ENCODE data around the gene ADSS1.
A peak's percentile ranks its signal among the peaks of the same experiment; 100 is the strongest.
"Not testable (repeated sequence)": the region's sequence is repeated elsewhere in the genome, so short reads cannot be mapped to it uniquely, and the experiment has no call there.

ADSS1 gene

DNA sequence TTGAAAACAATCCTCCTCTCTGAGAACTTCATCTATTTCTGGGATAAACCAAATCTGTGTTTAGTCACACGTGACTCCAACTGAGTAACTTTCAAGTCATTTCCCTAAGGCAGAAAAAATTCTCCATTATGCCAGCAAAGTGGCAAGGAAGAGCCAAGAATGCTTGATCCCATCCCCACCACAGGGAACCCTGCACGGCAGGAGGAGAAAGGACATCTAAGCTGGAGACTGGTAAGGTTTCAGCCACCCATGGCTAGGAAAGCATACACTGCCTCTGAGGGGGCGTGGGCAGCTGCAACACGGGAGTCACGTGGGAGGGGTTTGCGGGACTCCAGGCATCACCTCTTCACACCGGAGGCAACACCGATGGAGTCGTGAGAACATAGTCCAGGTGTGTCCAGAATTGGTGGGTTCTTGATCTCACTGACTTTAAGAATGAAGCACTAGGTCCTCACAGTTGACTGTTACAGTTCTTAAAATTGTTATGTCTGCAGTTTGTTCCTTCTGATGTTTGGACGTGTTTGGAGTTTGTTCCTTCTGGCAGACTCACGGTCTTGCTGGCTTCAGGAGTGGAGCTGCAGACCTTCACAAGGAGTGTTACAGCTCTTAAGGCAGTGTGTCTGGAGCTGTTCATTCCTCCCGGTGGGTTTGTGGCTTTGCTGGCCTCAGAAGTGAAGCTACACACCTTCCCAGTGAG is 26.2 kb downstream of the ADSS1 start:
- no peak for DNase-seq (ENCODE audit: low read depth in 2 of 2)

DNA sequence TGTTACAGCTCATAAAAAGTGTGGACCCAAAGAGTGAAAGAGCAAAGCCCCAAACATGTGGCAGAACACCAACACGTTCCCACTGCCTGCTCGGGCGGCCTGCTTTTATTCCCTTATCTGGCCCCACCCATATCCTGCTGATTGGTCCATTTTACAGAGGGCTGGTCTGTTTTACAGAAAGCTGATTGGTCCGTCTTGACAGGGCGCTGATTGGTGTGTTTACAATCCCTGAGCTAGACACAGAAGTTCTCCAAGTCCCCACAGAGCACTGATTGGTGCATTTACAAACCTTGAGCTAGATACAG is 26.7 kb downstream of the ADSS1 start:
- not testable (repeated sequence) for DNase-seq (ENCODE audit: low read depth in 2 of 2)

DNA sequence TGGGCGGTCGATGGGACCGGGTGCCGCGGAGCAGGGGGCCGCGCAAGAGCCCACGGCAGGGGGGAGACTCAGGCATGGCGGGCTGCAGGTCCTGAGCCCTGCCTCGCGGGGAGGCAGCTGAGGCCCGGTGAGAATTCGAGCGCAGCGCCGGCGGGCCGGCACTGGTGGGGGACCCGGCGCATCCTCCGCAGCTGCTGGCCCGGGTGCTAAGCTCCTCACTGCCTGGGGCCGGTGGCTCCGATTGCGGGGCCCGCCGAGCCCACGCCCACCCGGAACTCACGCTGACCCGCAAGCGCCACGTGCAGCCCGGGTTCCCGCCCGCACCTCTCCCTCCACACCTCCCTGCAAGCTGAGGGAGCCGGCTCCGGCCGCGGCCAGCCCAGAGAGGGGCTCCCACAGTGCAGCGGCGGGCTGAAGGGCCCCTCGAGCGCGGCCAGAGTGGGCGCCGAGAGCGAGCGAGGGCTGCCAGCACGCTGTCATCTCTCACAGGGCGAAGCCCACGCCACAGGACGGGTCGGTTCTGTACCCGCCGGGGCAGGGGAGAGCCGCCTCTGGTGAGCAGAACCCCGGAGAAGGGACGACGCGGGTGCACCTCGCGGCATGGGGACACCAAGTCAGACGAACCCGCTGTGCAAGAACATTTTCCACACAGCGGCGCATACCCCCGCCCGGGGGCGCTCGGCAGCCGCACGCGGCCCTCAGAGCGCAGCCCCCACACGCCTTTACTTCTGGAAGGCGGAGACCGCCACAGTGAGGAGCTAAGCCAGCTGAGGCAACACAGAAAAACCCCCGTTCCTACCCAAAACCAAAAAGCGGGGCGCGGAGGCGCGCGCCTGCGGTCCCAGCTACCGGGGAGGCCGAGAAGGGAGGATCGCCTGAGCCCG is 27.8 kb downstream of the ADSS1 start:
- no peak for DNase-seq (ENCODE audit: low read depth in 2 of 2)

DNA sequence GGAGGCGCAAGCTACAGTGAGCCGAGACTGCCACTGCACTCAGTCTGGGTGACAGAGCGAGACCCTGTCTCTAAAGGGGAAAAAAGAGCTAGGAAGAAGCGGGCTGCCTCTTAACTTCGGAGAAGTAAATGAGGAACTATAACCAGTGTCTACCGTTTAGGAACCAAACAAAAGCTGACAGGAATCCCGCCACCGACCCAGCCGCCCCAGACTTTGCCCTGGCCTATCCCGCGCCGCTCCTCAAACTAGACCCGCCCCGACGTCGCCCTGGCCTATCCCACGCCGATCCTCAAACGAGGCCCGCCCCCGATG is 28.4 kb downstream of the ADSS1 start:
- no peak for DNase-seq (ENCODE audit: low read depth in 2 of 2)

DNA sequence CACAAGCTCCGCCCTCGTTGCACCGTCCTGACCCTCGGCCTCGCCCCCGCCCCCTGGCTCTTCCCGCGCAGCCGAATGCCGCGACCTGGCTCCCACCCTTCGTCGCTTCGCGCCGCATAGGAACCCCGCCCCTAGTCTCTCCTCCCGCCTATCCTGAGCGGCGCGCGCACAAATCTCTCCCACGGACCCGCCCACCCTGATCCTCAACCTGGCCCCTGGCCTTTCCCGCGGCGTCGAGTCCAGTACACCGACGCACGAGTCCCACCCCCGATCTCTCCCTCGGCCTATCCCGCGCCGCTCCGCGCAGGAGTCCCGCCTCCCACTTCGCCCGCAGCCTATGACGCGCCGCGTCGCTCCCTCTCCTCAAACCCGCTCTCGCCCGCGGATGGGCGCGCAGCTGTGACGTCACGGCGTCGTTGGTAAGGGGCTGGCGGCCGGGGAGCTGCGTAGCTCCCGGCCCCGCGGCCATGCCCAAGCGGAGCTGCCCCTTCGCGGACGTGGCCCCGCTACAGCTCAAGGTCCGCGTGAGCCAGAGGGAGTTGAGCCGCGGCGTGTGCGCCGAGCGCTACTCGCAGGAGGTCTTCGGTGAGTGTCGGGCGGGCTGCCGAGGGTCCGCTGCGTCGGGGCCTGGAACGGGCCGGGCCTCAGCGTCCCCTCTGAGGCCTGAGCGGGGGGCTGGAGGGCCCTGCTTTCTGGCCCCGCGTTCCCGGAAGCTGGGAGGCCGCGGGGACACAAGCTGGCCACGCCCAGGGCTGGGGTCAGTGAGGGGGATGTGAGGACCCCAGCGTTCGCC is 28.9 kb downstream of the ADSS1 start, which contains the start of gene SIVA1:
SIVA1 (plus strand) TSS at position 413 of the 793 bp plus-strand sequence; CDS start at position 468, 55 bp downstream.
- DNase-seq (ENCODE audit: low read depth in 2 of 2), result peak; percentile 98 to 99

DNA sequence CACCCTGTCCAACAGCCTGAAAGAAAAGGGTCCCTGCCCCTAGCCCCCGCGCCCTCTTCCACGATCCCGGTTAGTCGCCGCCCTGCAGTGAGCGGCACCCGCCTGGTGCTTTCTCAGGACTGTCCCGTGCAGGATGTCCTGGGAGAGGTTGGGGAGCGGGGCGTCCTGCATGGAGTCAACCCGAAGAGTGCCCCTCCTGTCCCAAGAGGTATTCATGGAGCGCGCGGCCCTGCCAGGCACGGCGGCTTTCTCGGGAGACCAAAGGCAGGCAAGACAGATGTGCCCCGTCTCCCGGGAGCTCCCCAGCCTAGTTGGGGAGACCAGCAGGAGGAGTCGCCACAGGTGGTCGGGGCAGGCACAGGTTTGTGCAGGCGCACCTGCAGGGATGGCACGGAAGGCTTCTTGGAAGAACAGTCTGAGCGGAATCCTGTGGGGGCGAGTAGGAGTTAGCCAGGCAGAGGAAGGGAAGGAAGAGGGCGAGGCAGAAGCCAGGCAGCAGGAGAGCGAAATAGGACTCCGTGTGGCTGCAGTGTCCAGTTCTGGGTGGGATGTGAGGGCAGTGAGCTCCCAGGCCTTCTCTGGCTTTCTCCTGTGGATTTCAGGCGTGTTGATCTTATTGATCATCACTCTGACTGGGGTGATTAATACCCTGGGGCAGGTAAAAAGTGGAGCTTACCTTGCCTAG is 29.6 kb downstream of the ADSS1 start:
- DNase-seq (ENCODE audit: low read depth in 2 of 2), result no peak

DNA sequence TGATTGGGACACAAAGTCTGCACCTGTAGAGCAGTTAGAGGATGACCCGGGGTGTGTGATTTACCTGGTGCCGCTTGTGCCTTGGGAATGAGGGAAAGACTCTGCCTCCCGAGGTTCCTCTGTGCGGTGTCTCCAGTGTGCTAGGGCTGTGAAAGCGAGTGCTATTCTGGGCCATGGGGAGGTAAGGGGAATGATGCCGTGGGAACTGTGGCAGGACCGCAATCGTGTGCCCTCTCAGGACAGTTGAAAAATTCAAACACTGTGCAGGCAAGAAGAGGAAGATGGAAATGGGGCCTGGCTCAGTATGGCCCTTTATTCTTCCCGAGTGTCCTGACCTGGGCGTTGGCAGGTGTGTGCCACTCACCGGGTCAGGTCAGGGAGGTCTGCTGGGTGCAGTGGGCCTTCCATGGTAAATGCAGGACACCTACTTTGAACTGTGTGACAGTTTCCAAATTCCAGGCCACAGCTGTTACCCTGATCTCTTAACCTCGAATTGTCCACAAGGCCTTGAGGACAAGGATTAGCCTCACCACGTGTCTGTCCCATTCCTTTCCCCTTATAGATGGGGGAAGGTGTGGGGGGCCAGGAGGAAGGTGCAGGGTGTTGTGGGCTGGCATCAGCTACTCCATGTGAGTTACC is 30.3 kb downstream of the ADSS1 start:
- no peak for DNase-seq (ENCODE audit: low read depth in 2 of 2)

DNA sequence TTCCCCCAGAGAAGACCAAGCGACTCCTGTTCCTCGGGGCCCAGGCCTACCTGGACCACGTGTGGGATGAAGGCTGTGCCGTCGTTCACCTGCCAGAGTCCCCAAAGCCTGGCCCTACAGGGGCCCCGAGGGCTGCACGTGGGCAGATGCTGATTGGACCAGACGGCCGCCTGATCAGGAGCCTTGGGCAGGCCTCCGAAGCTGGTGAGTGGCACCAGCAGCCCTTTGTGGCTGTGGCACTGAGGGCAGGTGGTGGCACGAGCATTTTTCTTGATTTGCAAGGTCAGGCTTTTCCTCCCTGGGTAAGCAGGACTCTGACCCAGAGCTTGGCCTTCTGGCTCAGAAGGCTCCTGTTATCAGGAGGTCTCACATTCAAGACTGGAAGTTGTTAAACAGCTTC is 31.6 kb downstream of the ADSS1 start:
- DNase-seq (ENCODE audit: low read depth in 2 of 2), result no peak

DNA sequence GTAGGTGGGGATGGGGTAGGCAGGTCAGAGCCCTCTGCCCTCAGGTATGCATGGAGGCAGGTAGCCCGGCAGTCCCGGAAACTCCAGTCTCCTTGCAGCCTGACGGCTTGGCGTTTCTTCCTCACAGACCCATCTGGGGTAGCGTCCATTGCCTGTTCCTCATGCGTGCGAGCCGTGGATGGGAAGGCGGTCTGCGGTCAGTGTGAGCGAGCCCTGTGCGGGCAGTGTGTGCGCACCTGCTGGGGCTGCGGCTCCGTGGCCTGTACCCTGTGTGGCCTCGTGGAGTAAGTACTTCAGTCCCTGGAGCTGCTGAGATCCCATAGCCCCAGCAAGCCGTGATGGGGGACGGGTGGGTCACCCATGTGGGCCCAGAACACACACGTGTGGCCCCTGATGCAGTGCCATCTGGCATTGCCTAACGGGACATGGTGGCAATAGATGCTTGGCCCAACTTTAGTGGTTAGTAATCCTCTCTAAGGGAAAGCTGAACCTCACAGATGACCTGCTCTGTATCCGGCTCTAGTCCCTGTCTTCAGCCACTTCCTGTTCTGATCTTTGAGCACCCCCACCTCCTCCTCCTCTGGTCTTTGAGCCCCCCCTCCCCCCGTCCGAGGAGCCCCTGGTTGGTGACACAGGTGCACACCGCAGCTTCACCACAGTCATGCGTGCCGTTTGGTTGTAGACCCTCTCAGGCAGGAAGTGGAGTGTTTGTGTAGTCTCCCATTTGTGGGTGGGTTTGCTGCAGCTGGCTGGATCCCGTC is 32.6 kb downstream of the ADSS1 start:
- DNase-seq (ENCODE audit: low read depth in 2 of 2), result no peak

DNA sequence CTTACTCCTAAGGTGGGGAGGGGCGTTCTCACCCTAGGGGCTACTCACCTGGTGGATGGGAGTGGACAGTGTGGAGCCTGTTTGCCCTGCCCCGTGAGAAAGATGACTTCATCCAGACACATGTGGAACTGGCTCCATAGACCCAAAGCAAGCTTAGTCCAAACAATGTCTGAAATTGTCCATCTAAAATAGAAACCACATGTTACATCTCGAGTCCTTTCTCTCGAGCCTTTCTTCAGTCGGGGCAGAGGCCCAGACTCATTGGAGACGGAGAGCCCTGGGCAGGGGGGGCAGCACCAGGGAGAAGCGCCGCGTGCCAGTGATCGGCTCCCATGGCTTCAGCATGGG is 33.2 kb downstream of the ADSS1 start:
- DNase-seq (ENCODE audit: low read depth in 2 of 2), result no peak

DNA sequence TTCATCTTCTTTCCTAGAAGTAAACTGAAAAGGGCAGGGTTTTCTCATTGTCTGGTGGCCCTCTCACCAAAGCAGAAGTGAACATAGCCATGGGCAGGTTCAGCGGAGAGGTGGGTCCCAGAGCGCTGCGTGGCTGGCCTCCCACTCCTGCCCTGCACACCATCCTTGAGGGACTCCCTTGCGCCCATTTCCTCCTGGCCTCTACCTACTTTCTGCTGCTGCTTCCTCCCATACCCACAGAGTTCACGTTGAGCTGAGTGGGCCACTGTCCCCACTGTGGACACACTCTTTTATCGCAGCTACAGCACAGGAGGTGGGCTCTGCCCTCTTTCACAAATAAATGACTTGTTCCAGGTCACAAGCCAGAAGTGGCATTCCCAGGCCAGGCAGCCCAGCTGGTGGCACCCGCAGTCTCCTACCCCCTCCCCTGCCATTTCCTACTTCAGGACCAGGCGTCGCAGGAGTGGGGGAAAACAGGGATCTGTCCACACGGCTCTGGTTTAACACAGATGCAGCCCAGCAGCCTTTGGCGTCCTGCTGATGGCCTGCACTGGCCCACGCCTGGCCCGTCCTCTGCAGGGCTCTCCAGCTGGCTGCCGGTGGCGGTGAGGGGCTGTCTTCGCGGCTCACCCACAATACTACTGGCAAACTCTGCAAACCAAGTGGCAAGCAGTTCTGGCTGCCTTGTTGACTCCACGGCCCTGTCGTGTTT is 33.8 kb downstream of the ADSS1 start:
- no peak for DNase-seq (ENCODE audit: low read depth in 2 of 2)

DNA sequence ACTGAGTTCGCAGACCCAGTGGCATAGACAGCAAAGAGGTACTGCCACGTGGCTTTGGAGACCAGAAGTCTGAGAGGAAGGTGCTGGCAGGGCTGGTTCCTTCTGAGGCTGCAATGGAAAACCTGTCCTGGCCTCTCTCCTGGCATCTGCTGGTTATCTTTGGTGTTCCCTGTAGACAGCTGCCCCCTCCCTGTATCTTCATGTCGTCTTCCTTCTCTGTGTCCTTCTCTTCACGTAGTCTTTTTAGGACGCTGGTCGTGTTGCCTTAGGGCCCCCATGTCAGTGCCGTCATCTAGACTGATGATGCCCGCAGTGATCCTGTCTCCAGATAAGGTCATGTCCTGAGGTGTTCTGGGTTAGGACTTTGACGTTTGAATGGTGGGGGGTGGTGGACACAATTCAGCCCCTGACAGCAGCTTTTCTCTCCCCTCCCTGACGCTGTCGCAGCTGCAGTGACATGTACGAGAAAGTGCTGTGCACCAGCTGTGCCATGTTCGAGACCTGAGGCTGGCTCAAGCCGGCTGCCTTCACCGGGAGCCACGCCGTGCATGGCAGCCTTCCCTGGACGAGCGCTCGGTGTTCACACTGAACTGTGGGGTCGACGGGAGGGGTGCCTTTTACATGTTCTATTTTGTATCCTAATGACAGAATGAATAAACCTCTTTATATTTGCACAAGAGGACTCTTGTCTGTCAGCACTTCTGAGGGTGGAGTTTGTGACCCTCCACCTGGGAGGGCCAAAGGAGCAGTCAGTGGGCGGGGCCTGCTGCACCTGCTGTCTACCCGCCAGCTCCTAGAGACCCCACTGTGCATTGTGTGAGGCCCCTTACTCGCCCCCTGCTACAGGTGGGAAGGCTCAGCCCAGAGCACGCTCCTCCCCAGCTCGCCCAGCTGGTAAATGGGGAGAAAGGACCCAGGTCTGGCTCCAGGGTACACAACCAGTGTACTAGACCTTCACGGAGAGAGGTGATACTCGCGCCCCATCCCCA is 35.2 kb downstream of the ADSS1 start:
- DNase-seq (ENCODE audit: low read depth in 2 of 2), result no peak

DNA sequence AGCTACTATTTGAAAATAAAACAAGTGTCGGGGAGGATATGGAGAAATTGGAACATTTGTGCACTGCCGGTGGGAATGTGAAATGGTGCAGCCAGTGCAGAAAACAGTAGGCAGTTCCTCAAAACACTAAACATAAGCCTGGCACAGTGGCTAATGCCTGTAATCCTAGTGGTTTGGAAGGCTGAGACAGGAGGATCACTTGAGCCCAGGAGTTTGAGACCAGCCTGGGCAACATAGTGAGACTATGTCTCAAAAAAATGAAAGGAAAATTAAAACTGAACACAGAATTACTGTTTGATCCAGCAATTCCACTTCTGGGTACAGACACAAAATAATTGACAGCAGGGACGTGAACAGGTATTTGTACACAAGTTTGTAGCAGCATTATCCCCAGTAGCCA is 41.5 kb downstream of the ADSS1 start:
- DNase-seq (ENCODE audit: low read depth in 2 of 2), result no peak

DNA sequence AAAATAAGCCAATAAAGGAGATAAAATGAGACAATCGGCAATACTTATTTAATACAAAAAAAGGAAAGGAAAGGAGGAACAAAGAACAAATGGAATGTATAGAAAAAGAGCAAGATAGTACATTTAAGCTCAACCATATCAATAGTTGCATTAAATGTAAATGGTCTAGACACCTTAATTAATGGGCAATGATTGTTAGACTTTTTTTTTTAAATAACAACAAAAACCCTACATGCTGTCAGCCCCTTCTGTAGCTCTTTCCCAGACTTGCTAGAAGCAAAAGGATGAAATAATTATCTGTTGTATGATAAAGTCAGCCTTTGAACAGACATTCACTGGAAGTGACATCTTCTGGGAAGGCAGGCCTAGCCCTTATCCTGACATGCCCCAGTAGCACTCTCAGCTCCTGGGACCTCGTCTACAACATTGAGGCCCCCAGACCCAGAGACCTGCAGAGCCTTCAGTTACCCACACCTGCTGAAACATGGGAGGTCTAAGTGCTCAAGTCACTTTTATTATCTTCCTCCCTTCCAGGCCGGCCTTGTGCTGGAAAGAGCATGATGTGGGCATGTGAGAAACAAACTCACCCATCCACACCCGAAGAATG is 42.3 kb downstream of the ADSS1 start:
- DNase-seq (ENCODE audit: low read depth in 2 of 2), result no peak

DNA sequence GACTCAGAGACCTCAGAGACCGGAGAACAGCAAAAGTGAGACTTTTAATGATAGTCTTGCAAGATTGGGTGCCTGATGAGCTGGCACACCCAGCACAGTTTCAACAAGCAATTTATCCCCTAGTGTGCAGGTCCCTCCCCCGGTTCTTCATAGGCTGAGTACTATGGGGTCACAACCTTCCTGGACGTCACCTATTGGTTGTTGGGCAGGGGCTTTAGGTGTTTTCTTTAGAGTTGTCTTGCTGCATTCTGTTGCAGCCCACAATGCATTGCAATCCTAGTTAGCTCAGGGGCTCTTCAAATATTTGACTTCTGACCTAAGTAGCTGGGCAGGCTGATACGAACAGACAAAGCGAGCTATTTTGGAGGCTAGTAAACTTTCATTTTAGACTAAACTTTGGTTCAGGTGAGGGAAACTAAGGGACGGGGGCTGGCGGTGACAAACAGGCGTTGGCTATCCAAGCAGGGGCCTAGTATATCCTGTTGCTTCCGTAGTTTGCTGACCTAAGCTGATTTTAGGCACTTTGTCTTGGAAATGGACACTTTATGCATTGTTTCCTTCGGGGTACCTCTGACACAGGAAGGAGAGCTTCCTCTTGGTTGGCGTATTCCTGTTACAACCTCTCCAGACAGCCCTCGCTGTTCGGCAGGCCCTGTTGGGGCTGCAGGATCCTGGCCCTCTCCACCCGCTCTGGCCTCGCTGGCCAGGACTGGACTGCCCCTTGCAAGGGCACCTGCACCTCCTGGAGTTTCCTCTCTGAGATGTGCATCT is 43.0 kb downstream of the ADSS1 start:
- no peak for DNase-seq (ENCODE audit: low read depth in 2 of 2)

DNA sequence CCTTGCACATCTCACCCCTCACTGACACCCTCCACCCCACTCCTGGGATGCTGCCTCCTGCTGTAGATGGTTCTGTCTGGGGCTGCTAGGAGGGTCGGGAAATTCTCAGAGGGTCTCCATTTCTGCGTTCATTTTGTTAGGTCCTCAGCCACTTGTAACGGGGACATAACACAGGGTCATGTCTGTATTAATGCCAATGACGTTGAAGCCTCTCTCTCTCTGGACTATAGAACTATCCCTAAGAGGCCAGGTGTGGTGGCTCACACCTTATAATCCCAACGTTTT is 43.5 kb downstream of the ADSS1 start:
- DNase-seq (ENCODE audit: low read depth in 2 of 2), result no peak

DNA sequence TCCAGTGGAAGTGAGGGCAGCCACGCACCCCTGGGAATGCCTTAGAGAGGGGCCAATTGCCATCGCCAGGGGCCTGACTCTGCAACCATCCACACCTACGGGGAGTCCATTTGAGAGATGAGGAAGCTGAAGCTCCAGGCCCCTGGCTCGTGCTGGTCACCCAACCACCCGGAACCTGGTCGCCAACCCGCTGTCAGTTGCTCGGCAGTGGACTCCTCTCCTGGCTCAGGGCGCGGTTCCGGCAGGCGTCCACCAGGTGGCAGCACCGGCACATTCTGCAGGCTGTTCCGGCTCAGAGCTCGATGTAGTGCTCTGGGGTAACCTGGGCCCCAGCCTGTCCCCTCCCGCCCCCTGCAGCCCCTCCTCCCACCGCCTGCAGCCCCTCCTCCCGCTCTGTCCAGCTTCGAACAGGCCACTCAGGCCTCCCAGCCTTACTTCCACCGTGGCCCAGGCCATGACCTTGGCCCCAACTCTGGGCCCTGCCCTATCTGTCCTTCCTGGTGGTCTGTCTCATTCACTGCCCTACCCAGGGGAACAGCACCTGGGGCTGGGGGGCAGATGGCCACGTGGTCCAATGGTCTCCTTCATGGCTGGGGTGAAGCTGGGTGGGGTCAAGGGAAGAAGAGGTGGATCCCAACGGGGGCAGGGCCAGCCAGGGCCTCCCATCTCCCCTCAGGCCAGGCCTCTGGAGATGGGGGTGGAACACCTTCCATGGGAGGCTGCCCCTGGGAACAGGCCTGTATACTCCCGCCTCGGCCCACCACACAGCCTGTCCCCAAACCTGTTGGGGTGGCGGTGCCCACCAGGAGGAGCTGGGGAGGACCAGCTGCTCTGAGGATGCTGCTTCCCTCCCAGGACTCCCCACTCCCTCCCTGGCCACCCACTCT is 44.7 kb downstream of the ADSS1 start:
- peak; percentile 85 to 88 for DNase-seq (ENCODE audit: low read depth in 2 of 2)
